Large intestine (tissue), 3 donors: ENCODE data around the gene BPI. TPM values are rescaled to one million over a fixed set of nuclear protein-coding genes. Genes with fewer than 3 reads are reported as not detected.
"Not testable (repeated sequence)": the region's sequence is repeated elsewhere in the genome, so short reads cannot be mapped to it uniquely, and the experiment has no call there.

Source experiments
- DNase-seq, 2 donors: peaks; one replicate each; pipeline versions ENCODE4 v3.0.0 to v3.0.0-alpha.2; 2013
- H3K27ac ChIP-seq: one replicate; pipeline ENCODE4 v1.5.1; 2013; ENCODE audit warnings: low read length
- H3K27me3 ChIP-seq: 2 replicates; pipeline ENCODE4 v1.6.1; 2013; ENCODE audit warnings: low read length; ENCODE audit not compliant: control insufficient read depth, insufficient read depth
- H3K36me3 ChIP-seq: 2 replicates; pipeline ENCODE4 v1.6.1; 2013; ENCODE audit warnings: low read length; ENCODE audit not compliant: control insufficient read depth, insufficient read depth
- H3K4me1 ChIP-seq: one replicate; pipeline ENCODE4 v1.6.1; 2013; ENCODE audit warnings: low read length; ENCODE audit not compliant: control insufficient read depth, insufficient read depth
- H3K4me3 ChIP-seq: one replicate; pipeline ENCODE4 v1.5.1; 2013; ENCODE audit warnings: low read length
- H3K9me3 ChIP-seq: one replicate; pipeline ENCODE4 v1.6.1; 2013; ENCODE audit warnings: mild to moderate bottlenecking, low read depth, low read length, moderate library complexity; ENCODE audit not compliant: control insufficient read depth
- WGBS: methylation state at CpG from one replicate; pipeline ENCODE4 v1.1.5; 2013; ENCODE audit warnings: low lambda C conversion rate; ENCODE audit not compliant: insufficient coverage; 5-methylcytosine and 5-hydroxymethylcytosine counted together
- polyA plus RNA-seq: library from polyadenylated mRNA; unstranded; fragments of 120-200 nt; gene quantifications from one replicate; pipeline ENCODE4 v1.2.1, GENCODE V29; 2013

BPI gene
- polyA plus RNA-seq, 1 donor = 0.21 TPM

DNA sequence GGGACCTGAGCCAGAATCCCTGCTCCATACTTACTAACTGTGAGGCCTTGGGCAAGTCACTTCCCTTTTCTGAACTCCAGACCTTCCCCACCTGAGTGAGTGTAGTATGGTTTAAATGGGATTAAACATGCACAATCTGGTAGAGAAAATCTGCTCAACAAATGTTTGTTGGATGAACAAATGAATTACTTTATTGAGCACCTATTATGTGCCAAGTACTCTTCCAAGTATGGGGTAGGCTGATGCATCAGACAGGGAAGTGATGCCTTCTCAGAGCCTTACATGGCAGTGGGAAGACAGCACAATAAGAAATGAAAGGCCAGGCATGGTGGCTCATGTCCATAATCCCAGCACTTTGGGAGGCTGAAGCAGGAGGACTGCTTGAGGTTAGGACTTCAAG lies 27.3 kb downstream of the BPI start:
- Histone ChIP-seq H3K4me3 (no peak overlapping the region), H3K9me3 (peaks cover 2% of the 10 kb centered on the region), H3K4me1 (peaks cover 5% of the 10 kb centered on the region), H3K27me3 (peaks cover 5% of the 10 kb centered on the region), H3K36me3 (no peaks in the 10 kb centered on the region), H3K27ac (no peak overlapping the region)
- no peak for DNase-seq

DNA sequence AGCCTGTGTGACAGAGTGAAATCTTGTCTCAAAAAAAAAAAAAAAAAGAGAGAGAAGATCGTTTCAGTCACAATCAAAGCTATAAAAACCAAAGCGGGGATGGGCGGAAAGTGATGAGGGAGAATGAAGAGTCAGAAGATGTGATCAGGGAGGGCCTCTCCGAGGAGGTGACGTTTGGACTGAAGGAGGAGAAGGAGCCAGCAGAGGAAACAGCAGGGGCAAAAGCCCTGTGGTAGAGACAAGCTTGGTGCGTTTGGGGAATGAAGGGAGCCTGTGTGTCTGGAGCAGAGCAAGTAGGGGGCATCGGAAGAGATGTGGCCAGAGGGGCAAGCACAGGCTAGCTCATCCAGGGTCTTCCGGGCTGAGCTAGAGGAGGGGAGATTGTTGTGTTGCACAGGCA lies 27.9 kb downstream of the BPI start:
- Histone ChIP-seq H3K27me3 (peaks cover 7% of the 10 kb centered on the region), H3K4me3 (no peak overlapping the region), H3K9me3 (peaks cover 2% of the 10 kb centered on the region), H3K4me1 (peaks cover 5% of the 10 kb centered on the region), H3K27ac (no peak overlapping the region), H3K36me3 (no peaks in the 10 kb centered on the region)
- no peak for DNase-seq
- 60% methylated on average over 1 of the region's 8 CpGs for WGBS

DNA sequence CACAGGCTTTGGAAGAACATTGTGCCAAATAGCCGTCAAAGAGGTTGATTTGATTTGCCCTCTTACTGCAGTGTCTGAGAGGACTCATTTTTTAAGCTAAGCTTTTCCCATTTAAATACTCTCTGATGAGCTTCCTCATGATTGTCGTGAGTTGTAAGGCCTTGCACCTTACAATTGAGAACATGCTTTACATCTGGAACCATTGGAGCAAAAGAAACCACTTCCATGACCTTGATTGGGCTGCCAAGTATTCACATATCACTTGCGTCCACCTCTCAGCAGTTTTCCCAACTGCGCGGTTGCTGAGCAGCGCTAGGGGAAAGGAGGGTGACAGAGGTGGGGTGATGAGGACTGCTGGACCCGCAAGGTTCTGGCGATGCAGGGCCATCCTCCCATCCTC lies 30.1 kb downstream of the BPI start:
- WGBS = no CpG with 5 or more reads among the region's 8 CpGs
- Histone ChIP-seq H3K9me3 (peaks cover 13% of the 10 kb centered on the region), H3K4me3 (no peak overlapping the region), H3K4me1 (peaks cover 5% of the 10 kb centered on the region), H3K27ac (no peak overlapping the region), H3K36me3 (no peaks in the 10 kb centered on the region), H3K27me3 (peaks cover 7% of the 10 kb centered on the region)
- DNase-seq = no peak

DNA sequence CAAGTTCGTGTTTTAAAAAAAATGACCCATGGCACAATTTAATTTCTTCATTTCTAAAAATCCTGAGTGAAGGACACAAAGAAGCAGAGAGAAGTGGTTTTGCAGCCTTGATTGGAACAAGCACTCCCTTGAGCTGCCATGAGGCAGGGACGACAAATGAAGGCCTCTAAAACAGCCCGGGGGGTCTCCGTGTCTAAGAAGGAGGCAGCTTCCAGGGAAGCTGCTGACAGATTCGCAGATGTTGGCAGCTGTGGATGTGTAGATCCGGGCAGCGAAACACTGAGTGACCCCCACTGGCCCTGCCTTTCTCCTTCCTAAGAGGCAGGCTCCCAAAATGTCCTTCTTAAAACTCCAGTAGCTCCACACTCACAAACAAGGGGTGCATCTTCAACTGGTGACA lies 32.8 kb downstream of the BPI start:
- no CpG with 5 or more reads among the region's 7 CpGs for WGBS
- Histone ChIP-seq H3K4me3 (no peak overlapping the region), H3K36me3 (no peaks in the 10 kb centered on the region), H3K27me3 (peaks cover 7% of the 10 kb centered on the region), H3K9me3 (peaks cover 13% of the 10 kb centered on the region), H3K4me1 (no peaks in the 10 kb centered on the region), H3K27ac (no peak overlapping the region)
- DNase-seq = no peak

DNA sequence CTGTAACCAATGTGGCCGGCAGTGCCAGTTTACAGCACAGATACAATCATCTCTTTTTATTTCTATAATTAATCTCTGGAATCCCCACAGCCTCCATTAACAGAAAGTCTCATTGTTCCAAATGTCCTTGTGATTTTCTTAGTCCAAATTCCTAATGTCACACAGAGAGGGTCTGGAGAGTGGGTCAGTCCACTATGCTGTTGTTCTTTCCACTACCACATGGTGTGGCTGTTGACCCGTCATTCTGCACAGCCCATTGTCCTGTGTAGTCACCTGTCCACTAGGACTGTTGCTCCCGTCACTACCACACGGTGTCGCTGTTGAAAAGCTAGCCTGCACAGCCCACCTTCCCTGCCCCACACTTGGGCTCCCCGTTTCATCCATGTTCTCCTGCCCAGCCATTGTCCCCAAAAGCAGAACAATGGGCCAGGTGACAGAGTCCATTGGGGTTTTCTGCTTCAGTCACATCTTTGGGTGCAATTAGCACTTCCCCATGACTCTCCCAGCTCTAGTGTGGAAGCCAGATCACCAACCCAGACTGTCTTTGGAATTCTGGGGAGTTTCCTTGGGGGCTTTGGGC lies 33.7 kb downstream of the BPI start:
- Histone ChIP-seq H3K9me3 (peaks cover 13% of the 10 kb centered on the region), H3K27me3 (peaks cover 7% of the 10 kb centered on the region), H3K36me3 (no peaks in the 10 kb centered on the region), H3K4me1 (peaks cover under 1% of the 10 kb centered on the region), H3K27ac (no peak overlapping the region), H3K4me3 (no peak overlapping the region)
- WGBS = 83% methylated on average over 1 of the region's 6 CpGs
- DNase-seq = no peak

DNA sequence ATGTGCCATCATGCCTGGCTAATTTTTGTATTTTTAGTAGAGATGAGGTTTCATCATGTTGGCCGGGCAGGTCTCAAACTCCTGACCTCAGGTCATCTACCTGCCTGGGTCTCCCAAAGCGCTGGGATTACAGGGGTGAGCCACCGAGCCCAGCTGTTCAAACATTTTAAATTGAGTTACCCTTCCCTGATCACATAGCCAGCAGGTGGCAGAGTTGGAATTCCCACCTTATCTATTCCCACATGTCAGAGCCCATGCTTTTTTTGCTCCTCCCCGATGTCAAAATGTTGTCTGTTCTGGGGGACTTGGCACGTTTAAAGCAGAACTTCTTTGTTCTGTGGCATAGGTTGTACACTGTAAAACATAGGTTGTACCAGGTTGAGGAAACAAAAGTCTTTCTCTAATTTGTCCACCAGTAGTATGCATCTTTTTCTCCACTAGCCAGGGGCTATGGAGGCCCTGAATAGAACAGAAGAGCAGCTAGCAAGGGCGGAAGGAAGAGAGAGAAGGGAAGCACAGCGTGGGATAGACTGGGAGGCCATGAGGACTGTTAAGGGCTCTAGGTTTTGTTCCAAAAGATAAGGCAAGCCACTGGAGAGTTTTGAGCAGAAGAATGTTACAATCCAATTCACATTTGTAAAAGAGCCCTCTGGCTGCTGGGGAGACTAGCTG lies 35.0 kb downstream of the BPI start:
- H3K4me1 ChIP-seq = peaks cover 9% of the 10 kb centered on the region
- H3K36me3 ChIP-seq = no peaks in the 10 kb centered on the region
- 40% methylated on average over 2 of the region's 7 CpGs for WGBS
- H3K27me3 ChIP-seq = peaks cover 7% of the 10 kb centered on the region
- H3K4me3 ChIP-seq = no peak overlapping the region
- H3K27ac ChIP-seq = no peak overlapping the region
- peaks cover 13% of the 10 kb centered on the region for H3K9me3 ChIP-seq
- no peak for DNase-seq

DNA sequence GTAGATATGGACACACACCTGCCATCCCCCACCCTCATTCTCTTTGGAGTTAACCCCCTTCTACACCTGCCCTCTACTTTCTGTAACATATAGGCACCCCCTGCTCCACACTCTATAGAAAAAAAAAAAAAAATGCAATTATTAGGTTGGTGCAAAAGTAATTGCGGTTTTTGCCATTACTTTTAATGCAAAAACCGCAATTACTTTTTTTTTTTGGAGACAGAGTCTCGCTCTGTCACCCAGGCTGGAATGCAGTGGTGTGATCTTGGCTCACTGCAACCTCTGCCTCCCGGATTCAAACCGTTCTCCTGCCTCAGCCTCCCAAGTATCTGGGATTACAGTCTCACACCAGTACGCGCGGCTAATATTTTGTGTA lies 35.6 kb downstream of the BPI start:
- no CpG with 5 or more reads among the region's 8 CpGs for WGBS

DNA sequence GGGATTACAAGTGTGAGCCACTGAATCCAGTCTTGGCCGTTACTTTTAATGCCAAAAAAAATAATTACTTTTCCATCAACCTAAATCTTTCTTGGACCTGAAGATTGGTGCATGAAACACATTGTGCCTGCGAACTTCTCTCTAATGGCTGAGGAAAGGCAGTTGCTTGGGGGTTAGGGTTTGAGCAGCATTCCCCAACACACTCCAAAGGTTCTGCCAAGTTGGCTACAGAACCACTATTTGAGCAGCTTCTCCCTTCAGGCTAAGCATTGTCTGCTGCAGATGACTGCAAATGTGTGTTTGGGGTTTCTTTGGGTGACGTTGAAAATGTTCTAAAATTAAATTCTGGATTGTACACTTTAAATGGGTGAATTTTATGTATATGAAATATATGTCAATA lies 36.0 kb downstream of the BPI start:
- no peak for DNase-seq
- no CpG with 5 or more reads among the region's 3 CpGs for WGBS
- H3K36me3 ChIP-seq = no peaks in the 10 kb centered on the region
- H3K27ac ChIP-seq = no peak overlapping the region
- peaks cover 13% of the 10 kb centered on the region for H3K9me3 ChIP-seq
- no peak overlapping the region for H3K4me3 ChIP-seq
- H3K27me3 ChIP-seq = peaks cover 7% of the 10 kb centered on the region
- peaks cover 11% of the 10 kb centered on the region for H3K4me1 ChIP-seq

More for the DNA sequence above, 35.6 kb downstream of the BPI start:
- not testable (repeated sequence) for DNase-seq, H3K4me3 ChIP-seq, H3K36me3 ChIP-seq, H3K27ac ChIP-seq, H3K27me3 ChIP-seq
- peaks cover 13% of the 10 kb centered on the region for H3K9me3 ChIP-seq
- peaks cover 11% of the 10 kb centered on the region for H3K4me1 ChIP-seq

DNA sequence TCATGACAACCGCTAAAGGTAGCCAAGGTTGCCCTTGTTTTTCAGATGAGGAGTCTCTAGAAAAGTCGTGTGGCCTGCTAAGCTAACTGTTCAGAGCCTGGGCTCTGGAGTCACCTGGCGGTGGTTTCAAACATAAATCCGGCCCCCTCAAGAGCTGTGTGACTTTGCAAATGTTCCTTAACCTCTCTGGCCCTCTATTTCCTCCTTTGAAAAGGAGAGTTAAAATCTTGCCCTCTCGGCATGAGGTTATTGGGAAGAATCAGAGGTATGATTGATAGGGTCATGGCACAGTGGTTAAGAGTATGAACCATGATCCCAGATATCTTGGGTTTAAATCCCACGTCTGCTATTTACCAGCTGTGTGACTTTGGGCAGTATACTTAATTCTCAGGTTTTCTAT lies 36.7 kb downstream of the BPI start:
- WGBS = 83% methylated on average over 1 of the region's 6 CpGs
- H3K4me3 ChIP-seq = no peak overlapping the region

DNA sequence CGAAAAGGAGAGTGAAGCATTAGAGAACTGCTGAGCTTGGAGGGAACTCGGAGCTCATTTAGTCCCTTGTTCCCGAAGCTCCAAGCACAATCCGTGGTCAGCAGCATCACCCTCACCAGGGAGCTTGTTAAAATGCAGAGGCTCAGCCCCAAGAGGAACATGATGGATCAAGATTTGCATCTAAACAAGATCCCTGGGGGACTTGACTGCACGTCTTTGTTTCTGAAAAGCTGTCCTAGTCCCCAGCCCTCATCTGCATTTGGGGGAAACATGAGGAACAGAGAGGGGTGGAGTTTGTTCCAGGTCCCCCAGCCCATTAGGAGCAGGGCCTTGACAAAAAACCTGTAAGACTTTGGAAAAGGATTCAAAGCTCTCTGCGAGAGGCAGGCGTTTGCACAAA lies 38.3 kb downstream of the BPI start:
- Histone ChIP-seq H3K36me3 (no peaks in the 10 kb centered on the region), H3K27ac (no peak overlapping the region), H3K4me1 (peaks cover 11% of the 10 kb centered on the region), H3K27me3 (no peaks in the 10 kb centered on the region), H3K4me3 (no peak overlapping the region), H3K9me3 (peaks cover 11% of the 10 kb centered on the region)
- DNase-seq = no peak
- no CpG with 5 or more reads among the region's 7 CpGs for WGBS

More for the DNA sequence above, 36.7 kb downstream of the BPI start:
- Histone ChIP-seq H3K27me3 (peaks cover 4% of the 10 kb centered on the region), H3K27ac (no peak overlapping the region), H3K4me1 (peaks cover 11% of the 10 kb centered on the region), H3K36me3 (no peaks in the 10 kb centered on the region), H3K9me3 (peaks cover 11% of the 10 kb centered on the region)
- no peak for DNase-seq

DNA sequence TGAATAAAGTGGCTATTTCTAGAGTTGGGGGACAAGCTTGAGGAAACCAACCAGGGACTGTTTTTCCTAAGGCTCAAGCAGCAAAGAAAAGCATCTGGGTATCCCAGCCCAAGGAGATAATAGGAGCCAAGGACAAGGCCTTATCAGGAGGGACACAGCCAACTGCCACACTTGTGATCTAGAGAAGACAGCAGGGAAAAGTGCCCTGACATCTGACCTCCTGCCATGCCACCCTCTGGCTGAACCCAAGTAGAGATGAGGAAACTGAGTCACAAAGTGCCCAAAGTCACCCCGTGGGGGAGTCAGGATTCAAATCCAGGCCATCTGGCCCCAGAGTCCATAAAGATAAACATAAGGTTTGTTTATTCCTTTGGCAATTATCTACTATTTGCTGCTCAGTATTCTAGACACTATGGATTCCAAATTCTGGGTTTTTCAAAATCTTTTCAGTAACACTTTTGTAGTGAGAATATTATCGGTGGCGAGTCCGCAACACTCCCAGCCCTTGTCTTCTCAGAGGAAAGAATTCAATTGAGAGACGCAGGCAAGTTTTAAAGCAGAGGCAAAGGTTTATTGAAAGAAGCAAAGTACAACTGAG lies 38.9 kb downstream of the BPI start:
- WGBS = no CpG with 5 or more reads among the region's 5 CpGs
- peaks cover 8% of the 10 kb centered on the region for H3K9me3 ChIP-seq
- H3K27me3 ChIP-seq = no peaks in the 10 kb centered on the region
- peak overlapping the region; percentile 15 for H3K4me3 ChIP-seq
- H3K36me3 ChIP-seq = no peaks in the 10 kb centered on the region
- peak overlapping the region; percentile 55 for H3K27ac ChIP-seq
- DNase-seq = no peak
- H3K4me1 ChIP-seq = peaks cover 11% of the 10 kb centered on the region
